ENCODE measurements around the gene CDK5RAP1.
"Not testable (repeated sequence)": the region's sequence is repeated elsewhere in the genome, so short reads cannot be mapped to it uniquely, and the experiment has no call there.

Gene CDK5RAP1

GRCh38 chr20:33407796-33408195 lies 6.5 kb upstream of the CDK5RAP1 start:
- Mint-ChIP-seq H3K4me1 (ENCODE audit: low read depth) (peaks cover 25% of the 10 kb centered on the region), H3K4me3 (no peak overlapping the region), H3K27ac (no peak overlapping the region), H3K27me3 (no peaks in the 10 kb centered on the region), H3K9me3 (no peaks in the 10 kb centered on the region), H3K36me3 (ENCODE audit: low read depth) (peaks cover 16% of the 10 kb centered on the region)

DNA sequence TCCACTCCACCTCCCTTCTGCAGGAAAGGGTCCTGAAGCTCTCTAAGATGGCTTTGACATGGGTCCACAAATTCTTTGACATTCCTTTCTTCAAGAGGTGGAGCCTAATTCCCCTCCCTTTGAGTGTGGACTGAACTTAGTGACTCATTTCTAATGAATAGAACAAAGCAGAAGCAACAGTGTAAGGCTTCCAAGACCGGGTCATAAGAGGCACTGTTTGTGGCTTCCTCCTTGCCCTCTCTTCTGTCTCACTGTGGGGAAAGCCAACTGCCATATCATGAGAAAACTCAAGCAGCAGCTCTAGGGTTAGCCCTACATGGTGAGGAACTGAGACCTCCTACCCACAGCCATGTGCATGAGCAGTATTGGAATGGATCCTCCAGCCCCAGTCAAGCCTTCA lies 5.9 kb upstream of the CDK5RAP1 start:
- Mint-ChIP-seq H3K36me3 (ENCODE audit: low read depth) (peaks cover 16% of the 10 kb centered on the region), H3K4me1 (ENCODE audit: low read depth) (peaks cover 30% of the 10 kb centered on the region), H3K9me3 (no peaks in the 10 kb centered on the region), H3K27me3 (no peaks in the 10 kb centered on the region), H3K4me3 (no peak overlapping the region), H3K27ac (peak overlapping the region; percentile 36)

GRCh38 chr20:33404281-33404680 lies 3.0 kb upstream of the CDK5RAP1 start:
- Mint-ChIP-seq H3K4me3 (no peak overlapping the region), H3K4me1 (ENCODE audit: low read depth) (peaks cover 51% of the 10 kb centered on the region), H3K36me3 (ENCODE audit: low read depth) (peaks cover 15% of the 10 kb centered on the region), H3K9me3 (no peaks in the 10 kb centered on the region), H3K27ac (no peak overlapping the region), H3K27me3 (no peaks in the 10 kb centered on the region)

- Mint-ChIP-seq H3K4me1 (ENCODE audit: low read depth) (peaks cover 51% of the 10 kb centered on the region), H3K36me3 (ENCODE audit: low read depth) (peaks cover 9% of the 10 kb centered on the region), H3K4me3 (peak overlapping the region; percentile 90), H3K27me3 (no peaks in the 10 kb centered on the region), H3K9me3 (no peaks in the 10 kb centered on the region), H3K27ac (peak overlapping the region; percentile 92)
Observed at GRCh38 chr20:33401921-33402369, 626 bp upstream of the CDK5RAP1 start.

GRCh38 chr20:33400812-33401183 lies 521 bp downstream of the CDK5RAP1 start:
- no peaks in the 10 kb centered on the region for H3K27me3 Mint-ChIP-seq
- H3K9me3 Mint-ChIP-seq = no peaks in the 10 kb centered on the region
- H3K4me1 Mint-ChIP-seq (ENCODE audit: low read depth) = peaks cover 53% of the 10 kb centered on the region

DNA sequence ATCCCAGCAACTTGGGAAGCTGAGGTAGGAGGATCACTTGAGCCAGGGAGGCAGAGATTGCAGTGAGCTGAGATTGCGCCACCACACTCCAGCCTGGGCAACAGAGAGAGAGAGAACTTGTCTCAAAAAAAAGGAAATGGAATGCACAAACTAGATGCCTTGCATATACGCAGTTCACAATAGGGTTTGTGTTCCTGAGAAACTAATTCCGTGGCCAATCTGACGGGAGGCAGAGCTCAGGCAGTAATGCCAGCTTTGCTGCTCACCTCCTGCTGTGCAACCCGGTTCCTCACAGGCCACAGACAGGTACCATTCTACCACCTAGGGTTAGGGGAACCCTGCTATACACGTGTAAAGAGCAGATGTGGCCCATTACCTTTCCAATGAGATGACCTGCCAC lies 1.4 kb downstream of the CDK5RAP1 start:
- no peaks in the 10 kb centered on the region for H3K27me3 Mint-ChIP-seq
- peak overlapping the region; percentile 90 for H3K4me3 Mint-ChIP-seq
- H3K27ac Mint-ChIP-seq = no peak overlapping the region
- peaks cover 16% of the 10 kb centered on the region for H3K36me3 Mint-ChIP-seq (ENCODE audit: low read depth)
- peaks cover 53% of the 10 kb centered on the region for H3K4me1 Mint-ChIP-seq (ENCODE audit: low read depth)
- no peaks in the 10 kb centered on the region for H3K9me3 Mint-ChIP-seq

More at GRCh38 chr20:33400812-33401183, 521 bp downstream of the CDK5RAP1 start:
- H3K4me3 Mint-ChIP-seq = peak overlapping the region; percentile 90
- peaks cover 15% of the 10 kb centered on the region for H3K36me3 Mint-ChIP-seq (ENCODE audit: low read depth)
- H3K27ac Mint-ChIP-seq = peak overlapping the region; percentile 92

DNA sequence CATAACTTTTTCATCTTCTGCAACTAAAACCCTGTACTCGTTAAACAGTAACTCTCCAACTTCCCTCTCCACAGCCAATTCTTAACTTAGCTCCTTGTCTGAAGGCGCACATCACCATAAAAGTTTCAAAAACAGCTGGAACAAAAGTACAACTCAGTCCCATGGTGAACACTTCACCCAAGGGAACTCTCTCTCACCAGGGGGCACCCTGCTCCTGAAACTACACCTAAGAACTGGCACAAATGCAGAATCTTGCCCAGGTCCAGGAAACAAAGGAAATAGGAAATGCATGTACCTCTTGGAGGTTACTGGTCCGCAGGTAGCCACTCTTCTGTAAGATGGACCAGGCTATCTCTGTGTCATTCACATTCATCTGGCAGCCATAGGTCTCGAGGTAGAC lies 6.6 kb downstream of the CDK5RAP1 start:
- Mint-ChIP-seq H3K27me3 (no peaks in the 10 kb centered on the region), H3K36me3 (ENCODE audit: low read depth) (peaks cover 48% of the 10 kb centered on the region), H3K9me3 (no peaks in the 10 kb centered on the region), H3K27ac (no peak overlapping the region), H3K4me1 (ENCODE audit: low read depth) (peaks cover 21% of the 10 kb centered on the region), H3K4me3 (no peak overlapping the region)

DNA sequence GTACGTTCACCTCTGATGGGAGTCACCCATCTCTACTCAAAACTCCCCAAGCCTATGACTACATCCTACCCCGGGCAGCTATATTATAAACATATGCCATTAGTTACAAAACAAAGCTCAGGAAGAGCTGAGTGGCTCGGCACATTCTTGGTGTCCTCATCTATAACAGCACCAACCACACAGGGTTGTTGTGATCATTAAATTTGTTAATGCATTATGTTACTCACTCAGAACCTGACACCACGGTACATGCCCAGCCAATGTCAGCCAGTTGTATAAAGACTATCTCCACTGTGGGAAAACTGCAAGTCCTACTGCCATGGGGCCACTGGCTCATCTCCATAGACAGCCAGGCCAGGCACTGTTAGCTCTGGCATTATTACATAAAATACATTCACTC lies 7.7 kb downstream of the CDK5RAP1 start:
- no peaks in the 10 kb centered on the region for H3K9me3 Mint-ChIP-seq
- peaks cover 51% of the 10 kb centered on the region for H3K36me3 Mint-ChIP-seq (ENCODE audit: low read depth)
- H3K4me3 Mint-ChIP-seq = no peak overlapping the region
- H3K4me1 Mint-ChIP-seq (ENCODE audit: low read depth) = peaks cover 14% of the 10 kb centered on the region
- H3K27ac Mint-ChIP-seq = no peak overlapping the region
- no peaks in the 10 kb centered on the region for H3K27me3 Mint-ChIP-seq

GRCh38 chr20:33391722-33392415 lies 9.4 kb downstream of the CDK5RAP1 start:
- H3K36me3 Mint-ChIP-seq (ENCODE audit: low read depth) = peaks cover 59% of the 10 kb centered on the region
- no peak overlapping the region for H3K27ac Mint-ChIP-seq
- H3K9me3 Mint-ChIP-seq = no peaks in the 10 kb centered on the region
- no peak overlapping the region for H3K4me3 Mint-ChIP-seq
- H3K4me1 Mint-ChIP-seq (ENCODE audit: low read depth) = peaks cover 2% of the 10 kb centered on the region
- no peaks in the 10 kb centered on the region for H3K27me3 Mint-ChIP-seq

DNA sequence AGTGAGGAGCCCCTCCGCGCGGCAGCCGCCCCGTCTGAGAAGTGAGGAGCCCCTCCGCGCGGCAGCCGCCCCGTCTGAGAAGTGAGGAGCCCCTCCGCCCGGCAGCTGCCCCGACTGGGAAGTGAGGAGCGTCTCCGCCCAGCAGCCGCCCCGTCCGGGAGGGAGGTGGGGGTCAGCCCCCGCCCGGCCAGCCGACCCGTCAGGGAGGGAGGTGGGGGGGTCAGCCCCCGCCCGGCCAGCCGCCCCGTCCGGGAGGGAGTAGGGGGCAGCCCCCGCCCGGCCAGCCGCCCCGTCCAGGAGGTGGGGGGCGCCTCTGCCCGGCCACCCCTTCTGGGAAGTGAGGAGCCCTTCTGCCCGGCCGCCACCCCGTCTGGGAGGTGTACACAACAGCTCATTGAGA lies 12.0 kb downstream of the CDK5RAP1 start:
- H3K36me3 Mint-ChIP-seq (ENCODE audit: low read depth) = peaks cover 63% of the 10 kb centered on the region
- H3K27ac Mint-ChIP-seq, H3K9me3 Mint-ChIP-seq: not testable (repeated sequence)

DNA sequence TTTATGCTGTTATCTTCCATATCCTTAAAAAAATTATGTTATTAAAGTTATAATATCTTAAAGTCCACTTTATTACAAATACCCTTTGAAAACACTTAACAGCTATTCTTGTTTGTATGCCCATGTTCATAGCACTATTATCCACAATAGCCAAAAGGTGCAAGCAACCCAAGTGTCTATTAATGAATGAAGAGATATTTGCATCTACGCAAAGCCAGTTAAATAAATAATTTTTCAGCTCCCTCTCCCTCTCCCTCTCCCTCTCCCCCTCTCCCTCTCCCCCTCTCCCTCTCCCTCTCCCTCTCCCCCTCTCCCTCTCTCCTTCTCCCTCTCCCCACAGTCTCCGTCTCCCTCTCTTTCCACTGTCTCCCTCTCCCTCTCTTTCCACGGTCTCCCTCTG lies 13.1 kb downstream of the CDK5RAP1 start:
- no peaks in the 10 kb centered on the region for H3K27me3 Mint-ChIP-seq
- no peak overlapping the region for H3K27ac Mint-ChIP-seq
- H3K9me3 Mint-ChIP-seq = no peaks in the 10 kb centered on the region
- peaks cover 59% of the 10 kb centered on the region for H3K36me3 Mint-ChIP-seq (ENCODE audit: low read depth)
- no peaks in the 10 kb centered on the region for H3K4me1 Mint-ChIP-seq (ENCODE audit: low read depth)
- no peak overlapping the region for H3K4me3 Mint-ChIP-seq

More for the DNA sequence above, 12.0 kb downstream of the CDK5RAP1 start:
- H3K4me1 Mint-ChIP-seq (ENCODE audit: low read depth); H3K27me3 Mint-ChIP-seq; H3K4me3 Mint-ChIP-seq: not testable (repeated sequence)

DNA sequence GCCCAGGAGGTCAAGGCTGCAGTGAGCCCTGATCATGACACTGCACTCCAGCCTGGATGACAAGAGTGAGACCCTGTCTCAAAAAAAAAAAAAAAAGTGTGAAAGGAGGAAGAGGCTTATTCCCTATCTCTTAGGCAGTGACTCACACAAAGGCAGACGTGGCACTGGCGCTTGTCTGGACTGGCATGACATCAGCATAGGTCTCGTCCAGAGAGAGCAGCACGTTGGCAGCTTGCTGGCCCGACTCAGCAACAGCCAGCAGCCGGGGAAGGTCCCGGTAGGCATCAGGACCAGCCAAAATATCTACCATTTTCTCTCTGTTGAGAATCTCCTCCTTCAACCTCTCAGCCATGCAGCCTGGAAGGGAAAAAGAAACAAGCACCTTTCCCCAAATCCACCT lies 14.1 kb downstream of the CDK5RAP1 start:
- H3K36me3 Mint-ChIP-seq (ENCODE audit: low read depth) = peaks cover 53% of the 10 kb centered on the region
- H3K4me3 Mint-ChIP-seq = no peak overlapping the region
- H3K9me3 Mint-ChIP-seq = no peaks in the 10 kb centered on the region
- H3K27ac Mint-ChIP-seq = no peak overlapping the region
- H3K27me3 Mint-ChIP-seq = no peaks in the 10 kb centered on the region
- H3K4me1 Mint-ChIP-seq (ENCODE audit: low read depth) = no peaks in the 10 kb centered on the region

DNA sequence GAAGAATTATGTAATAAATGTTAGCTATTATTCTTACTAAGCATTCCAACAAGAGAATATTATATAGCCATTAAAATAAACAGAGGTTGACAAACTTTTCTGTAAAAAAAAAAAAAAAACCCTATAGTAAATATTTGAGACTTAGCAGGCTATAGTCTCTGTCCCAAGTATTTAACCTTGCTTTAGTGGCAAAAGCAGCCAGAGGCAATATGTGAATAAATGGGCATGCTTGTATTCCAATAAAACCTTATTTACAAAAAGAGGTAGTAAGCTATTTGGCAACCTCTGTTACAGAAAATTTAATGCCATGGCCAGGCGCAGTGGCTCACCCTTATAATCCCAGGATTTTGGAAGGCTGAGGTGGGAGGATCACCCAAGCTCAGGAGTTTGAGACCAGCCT lies 14.6 kb downstream of the CDK5RAP1 start:
- Mint-ChIP-seq H3K9me3 (no peaks in the 10 kb centered on the region), H3K4me1 (ENCODE audit: low read depth) (no peaks in the 10 kb centered on the region), H3K36me3 (ENCODE audit: low read depth) (peaks cover 51% of the 10 kb centered on the region), H3K27me3 (no peaks in the 10 kb centered on the region), H3K27ac (no peak overlapping the region), H3K4me3 (no peak overlapping the region)

- Mint-ChIP-seq H3K27ac (no peak overlapping the region), H3K9me3 (no peaks in the 10 kb centered on the region), H3K27me3 (no peaks in the 10 kb centered on the region), H3K36me3 (ENCODE audit: low read depth) (peaks cover 69% of the 10 kb centered on the region), H3K4me1 (ENCODE audit: low read depth) (peaks cover 3% of the 10 kb centered on the region), H3K4me3 (no peak overlapping the region)
Observed at GRCh38 chr20:33377366-33377765, 24.0 kb downstream of the CDK5RAP1 start.

GRCh38 chr20:33373735-33374605 lies 27.3 kb downstream of the CDK5RAP1 start:
- H3K27me3 Mint-ChIP-seq = no peaks in the 10 kb centered on the region
- no peaks in the 10 kb centered on the region for H3K9me3 Mint-ChIP-seq
- H3K4me1 Mint-ChIP-seq (ENCODE audit: low read depth) = peaks cover 17% of the 10 kb centered on the region
- H3K4me3 Mint-ChIP-seq = no peak overlapping the region
- no peak overlapping the region for H3K27ac Mint-ChIP-seq
- H3K36me3 Mint-ChIP-seq (ENCODE audit: low read depth) = peaks cover 65% of the 10 kb centered on the region

All from stimulated activated naive CD8-positive, alpha-beta T cell treated with anti-CD3 and anti-CD28 coated beads, Interleukin-15, Interleukin-2, amounts not matched to agents 100 ng/mL and 50 ng/mL, for 24 hours (primary cell).